A673 (cell line): ENCODE data around the gene HDAC4.

ENCODE experiments used
- CTCF ChIP-seq: fragments of 300-800, 200-600 bp; sonication (generic); conservative IDR thresholded peaks from 2 replicates; pipeline ENCODE4 v1.5.1; 2017; ENCODE audit warnings: low read depth, mild to moderate bottlenecking, antibody characterized with exemption, low read length, moderate library complexity, mixed read lengths
- EZH2 ChIP-seq: fragments of 200-600 bp; sonication (generic); IDR thresholded peaks from 2 replicates; pipeline ENCODE4 v1.6.1; 2017; ENCODE audit warnings: borderline replicate concordance, low read depth, mild to moderate bottlenecking, mixed read lengths, antibody characterized with exemption, low read length; ENCODE audit not compliant: poor library complexity, severe bottlenecking

- TF ChIP-seq EZH2: no peak
- no peak for TF ChIP-seq CTCF
Observed at GRCh38 chr2:239005586-239005985, 395.2 kb downstream of the HDAC4 start.
